ENCODE measurements around the gene PTH2.

DNA sequence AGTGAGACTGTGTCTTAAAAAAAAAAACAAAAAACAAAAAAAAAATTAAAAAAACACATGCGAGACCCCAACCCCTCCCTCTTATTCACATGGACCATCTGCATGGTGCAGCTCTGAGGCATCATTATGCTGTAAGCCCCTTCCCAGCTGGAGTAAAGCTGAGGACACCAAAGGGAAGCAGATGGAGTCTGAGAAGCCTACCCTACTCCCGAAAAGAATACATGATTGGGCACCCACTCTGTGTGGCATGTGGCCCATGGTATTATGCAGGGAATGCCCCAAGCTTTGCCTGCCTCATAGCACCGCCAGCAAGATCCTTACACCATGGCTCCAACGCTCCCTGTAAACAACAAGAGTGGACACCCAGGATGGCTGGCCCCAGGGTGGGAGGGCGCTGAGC, 4.7 kb downstream of the PTH2 start:
- TF ChIP-seq POLR2AphosphoS5 (IDR thresholded peaks at IDR 0.05) (no peak), EP300 (IDR thresholded peaks at IDR 0.05) (no peak)
- TF ChIP-seq, protein P1, sequence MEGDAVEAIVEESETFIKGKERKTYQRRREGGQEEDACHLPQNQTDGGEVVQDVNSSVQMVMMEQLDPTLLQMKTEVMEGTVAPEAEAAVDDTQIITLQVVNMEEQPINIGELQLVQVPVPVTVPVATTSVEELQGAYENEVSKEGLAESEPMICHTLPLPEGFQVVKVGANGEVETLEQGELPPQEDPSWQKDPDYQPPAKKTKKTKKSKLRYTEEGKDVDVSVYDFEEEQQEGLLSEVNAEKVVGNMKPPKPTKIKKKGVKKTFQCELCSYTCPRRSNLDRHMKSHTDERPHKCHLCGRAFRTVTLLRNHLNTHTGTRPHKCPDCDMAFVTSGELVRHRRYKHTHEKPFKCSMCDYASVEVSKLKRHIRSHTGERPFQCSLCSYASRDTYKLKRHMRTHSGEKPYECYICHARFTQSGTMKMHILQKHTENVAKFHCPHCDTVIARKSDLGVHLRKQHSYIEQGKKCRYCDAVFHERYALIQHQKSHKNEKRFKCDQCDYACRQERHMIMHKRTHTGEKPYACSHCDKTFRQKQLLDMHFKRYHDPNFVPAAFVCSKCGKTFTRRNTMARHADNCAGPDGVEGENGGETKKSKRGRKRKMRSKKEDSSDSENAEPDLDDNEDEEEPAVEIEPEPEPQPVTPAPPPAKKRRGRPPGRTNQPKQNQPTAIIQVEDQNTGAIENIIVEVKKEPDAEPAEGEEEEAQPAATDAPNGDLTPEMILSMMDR (IDR thresholded peaks at IDR 0.05) = no peak

All from sigmoid colon (tissue), 4 donors.